NCI-H187 (cell line): ENCODE results near the gene TSLP.

Experiments
- DNase-seq, 2 experiments: peaks; one replicate each; lab custom pipeline; 2025; lab: John Stamatoyannopoulos, UW

Gene TSLP

DNA sequence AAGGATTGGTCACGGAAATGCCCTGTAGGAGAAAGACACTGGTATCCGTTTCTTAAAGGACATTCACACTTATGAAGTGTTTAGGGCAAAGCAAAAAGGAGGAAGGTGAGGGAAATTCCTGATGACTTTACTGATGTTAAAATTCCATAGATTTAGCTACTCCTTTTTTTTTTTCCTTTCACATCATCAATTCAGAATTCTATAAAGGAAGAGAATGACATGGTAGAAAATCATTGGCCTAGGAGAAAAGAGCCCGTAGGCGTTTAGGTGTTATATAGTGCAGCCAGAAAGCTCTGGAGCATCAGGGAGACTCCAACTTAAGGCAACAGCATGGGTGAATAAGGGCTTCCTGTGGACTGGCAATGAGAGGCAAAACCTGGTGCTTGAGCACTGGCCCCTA is at the start of gene TSLP:
TSLP (plus strand) TSS at position 301 of the 400 bp plus-strand sequence. CDS start 178 bp downstream, outside the sequence.
- DNase-seq: no peak

DNA sequence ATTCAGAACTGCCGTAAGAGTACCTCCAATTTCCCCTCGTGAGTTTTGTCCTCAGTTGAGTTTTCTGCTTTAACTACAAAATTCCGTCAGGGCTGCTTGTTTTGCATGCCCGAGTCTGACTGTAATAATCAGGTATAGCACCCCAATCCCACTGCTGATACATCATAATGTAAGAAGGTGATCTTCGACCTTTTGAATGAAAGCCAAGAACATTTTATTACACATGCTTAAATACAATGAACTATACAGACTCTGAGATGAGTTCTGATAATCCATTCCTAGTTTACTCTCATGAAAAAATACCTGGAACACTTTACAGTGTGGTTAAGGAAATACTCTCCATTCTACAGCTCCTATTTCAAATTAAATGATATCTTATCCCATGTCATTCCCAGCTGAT is 49.2 kb upstream of the TSLP start:
- no peak for DNase-seq

DNA sequence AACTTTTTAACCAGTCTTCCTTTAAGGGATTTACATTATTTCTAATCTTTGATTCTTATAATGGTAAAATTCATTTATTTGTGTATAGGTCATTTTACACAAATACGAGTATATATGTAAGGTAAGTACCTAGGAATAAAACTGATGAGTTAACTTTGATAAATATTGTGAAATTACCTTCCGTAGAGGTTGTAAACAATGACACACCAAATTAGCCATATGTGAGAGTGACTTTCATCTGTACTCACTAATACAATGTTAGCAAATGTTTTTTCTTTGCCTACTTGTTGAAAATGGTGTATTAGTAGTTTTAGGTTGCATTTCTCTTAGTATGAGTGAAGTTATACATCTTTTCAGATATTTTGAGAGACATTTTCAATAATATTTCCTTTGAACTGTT is 42.6 kb upstream of the TSLP start:
- DNase-seq: no peak

DNA sequence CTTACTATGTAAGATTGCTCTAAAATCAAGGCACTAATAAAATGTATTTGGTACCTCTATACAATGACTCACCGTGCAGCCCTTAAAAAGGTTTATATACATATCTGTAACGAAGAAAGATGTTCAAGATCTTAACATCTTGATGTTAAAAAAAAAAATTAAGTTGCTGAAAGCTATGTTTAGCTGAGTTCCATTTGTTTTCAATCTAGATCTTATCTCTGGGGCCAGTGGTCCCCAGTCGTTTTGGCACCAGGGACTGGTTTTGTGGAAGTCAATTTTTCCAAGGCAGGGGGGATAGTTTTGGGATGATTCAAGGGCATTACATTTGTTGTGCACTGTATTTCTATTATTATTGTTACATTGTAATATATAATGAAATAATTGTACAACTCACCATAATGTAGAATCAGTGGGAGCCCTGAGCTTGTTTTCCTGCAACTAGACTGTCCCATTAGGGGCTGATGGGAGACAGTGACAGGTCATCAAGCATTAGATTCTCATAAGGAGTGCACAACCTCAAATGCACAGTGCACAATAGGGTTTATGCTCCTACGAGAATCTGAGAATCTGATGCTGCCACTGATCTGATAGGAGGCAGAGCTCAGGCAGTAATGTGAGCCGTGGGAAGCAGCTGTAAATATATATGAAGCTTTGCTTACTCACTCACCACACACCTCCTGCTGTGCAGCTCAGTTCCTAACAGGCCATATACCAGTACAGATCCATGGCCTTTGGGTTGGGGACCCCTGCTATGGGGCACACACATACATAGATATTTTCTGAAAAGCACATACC is 27.6 kb upstream of the TSLP start:
- peak in 1 of 2 experiments; percentile 33 for DNase-seq

DNA sequence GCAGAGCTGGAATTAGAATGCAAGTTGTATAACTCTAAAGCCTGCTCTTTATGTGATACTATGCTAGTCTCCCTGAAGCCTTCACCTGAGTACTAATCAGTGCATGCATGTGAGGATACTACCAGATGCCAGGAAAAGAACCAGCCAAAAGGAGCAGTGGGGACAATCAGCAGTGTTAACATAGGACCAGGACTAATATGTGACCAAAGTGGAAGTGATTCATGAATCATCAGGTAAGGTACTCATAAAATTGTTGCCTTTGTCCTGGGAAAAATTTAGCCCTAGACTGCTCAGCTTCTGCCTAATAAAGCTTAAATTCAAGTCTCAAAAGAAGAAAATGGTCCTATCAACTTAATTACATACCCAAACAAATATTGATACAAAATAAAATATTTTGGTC is 13.4 kb upstream of the TSLP start:
- no peak for DNase-seq

DNA sequence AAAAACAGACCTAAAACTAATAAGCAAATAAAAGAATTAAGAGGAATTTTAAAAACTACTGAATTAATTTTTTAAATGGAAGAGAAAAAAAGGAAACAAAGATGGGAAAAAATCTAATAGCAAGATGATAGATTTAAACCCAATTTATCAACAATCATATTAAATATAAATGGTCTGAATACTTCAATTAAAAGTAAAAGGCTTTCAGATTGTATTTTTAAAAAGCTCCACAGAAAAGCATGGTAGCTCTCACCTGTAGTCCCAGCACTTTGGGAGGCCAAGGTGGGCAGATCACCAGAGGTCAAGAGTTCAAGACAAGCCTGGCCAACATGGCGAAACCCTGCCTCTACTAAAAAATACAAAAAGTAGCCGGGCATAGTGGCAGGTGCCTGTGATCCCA is 11.3 kb upstream of the TSLP start:
- no peak for DNase-seq

DNA sequence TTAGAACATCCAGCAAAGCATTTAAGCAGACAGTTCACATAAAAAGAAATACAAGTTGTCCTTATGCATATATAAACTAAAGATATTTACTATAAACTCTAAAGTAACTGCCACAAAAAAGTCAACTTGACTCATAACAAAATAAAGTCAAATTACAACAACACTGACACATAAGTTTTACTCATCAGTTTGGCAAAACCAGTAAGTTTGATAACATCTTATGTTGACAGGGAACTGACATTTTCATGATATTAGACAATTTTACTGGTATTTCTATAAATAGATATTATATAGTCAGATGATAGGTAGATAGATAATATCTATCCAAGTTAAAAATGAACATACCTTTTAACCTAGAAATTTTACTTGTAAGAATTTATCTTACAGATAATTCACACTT is 9.9 kb upstream of the TSLP start:
- DNase-seq: no peak

DNA sequence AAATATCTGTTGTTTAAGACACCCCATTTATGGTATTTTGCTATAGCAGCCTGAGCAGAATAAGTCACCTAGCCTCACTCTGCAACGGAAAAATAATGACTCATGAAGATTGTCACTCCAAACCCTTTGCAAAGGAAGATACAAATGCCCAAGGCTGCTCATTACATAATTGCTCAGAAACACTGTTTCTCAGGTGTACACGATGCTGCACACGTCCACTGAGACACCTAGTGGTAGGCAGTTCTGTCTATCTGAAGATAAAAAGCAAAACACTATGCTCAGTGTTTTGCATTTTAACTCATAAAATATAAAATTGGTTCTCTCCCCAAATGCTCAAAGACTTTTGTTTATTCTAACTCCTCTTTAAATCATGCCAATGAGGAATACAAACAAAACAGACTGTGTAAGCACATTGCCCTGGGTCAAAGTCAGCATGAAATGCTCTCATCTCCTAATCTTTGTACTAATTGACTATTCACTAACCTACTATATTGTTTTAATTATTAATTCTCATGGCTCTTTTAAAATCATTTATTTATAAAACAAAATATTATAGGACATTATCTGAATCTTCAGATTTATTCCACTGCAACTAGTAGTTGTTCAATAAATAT is 7.7 kb upstream of the TSLP start:
- no peak for DNase-seq

DNA sequence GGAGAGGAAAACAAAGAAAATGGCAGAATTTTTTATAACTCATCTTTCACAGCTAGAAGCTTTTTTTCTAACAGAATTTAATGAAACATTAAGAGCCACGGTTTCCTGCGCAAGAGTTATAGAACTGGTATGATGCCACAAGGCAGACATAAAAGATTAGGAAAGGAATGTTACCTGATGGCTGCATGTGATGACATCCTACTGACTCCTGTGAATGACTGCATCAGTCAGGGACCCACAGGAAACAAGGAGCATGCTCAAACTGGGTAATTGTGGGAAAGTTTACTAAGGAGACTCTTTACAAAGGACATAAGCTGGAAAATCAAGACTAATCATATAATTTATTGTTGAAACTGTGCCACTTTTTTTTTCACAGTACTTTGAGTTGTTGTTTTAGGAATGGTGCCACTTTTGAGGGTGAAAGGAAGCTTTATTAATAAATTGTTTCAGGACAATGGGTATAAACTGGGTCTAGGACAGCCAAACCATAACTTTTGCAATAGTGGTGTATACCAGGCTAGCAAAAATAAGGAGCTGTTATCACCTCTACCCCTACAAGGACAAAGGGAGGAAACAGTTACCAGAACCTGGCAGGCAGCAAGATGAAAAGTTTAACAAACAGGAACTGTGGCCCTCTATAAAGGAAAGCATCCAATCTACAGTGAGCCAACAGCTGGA is 5.1 kb upstream of the TSLP start:
- no peak for DNase-seq

DNA sequence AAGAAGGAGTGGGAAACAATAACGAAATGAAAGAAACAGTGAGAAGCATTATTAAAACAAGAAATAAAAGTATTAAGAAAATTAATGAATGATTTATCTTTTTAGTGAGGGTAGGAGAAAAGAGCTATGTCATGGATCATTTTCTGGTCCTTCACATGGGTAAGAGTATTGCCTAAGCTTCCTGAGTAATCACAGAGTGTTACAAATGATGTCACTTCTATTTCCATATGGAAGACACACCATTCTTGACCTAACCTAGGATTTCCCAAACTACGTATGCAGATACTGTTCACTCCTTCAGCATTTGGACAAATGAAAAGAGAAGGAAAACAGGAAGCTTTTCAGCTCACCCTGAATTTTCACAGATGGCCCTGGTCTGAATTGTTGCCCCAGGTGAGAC is 3.3 kb upstream of the TSLP start:
- no peak for DNase-seq

DNA sequence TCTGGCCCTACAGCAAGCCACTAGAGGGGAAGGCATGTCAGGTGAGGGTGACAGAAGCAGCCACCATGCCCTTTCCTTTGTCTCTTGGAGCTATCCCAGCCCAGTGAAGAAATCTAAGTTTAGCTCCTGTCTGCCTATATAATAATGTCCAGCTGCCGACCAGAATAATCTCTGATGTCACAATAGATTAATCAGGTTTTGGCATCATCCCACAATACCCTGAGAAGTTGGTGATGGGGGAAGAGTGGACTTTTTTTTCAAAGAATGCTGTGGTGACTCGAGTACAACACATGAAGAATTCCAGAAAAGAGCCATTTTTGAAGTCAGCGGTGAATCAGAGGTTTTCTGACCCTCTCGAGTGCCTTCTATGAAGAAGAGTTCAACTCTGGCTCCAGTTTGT is 1.7 kb upstream of the TSLP start:
- no peak for DNase-seq

DNA sequence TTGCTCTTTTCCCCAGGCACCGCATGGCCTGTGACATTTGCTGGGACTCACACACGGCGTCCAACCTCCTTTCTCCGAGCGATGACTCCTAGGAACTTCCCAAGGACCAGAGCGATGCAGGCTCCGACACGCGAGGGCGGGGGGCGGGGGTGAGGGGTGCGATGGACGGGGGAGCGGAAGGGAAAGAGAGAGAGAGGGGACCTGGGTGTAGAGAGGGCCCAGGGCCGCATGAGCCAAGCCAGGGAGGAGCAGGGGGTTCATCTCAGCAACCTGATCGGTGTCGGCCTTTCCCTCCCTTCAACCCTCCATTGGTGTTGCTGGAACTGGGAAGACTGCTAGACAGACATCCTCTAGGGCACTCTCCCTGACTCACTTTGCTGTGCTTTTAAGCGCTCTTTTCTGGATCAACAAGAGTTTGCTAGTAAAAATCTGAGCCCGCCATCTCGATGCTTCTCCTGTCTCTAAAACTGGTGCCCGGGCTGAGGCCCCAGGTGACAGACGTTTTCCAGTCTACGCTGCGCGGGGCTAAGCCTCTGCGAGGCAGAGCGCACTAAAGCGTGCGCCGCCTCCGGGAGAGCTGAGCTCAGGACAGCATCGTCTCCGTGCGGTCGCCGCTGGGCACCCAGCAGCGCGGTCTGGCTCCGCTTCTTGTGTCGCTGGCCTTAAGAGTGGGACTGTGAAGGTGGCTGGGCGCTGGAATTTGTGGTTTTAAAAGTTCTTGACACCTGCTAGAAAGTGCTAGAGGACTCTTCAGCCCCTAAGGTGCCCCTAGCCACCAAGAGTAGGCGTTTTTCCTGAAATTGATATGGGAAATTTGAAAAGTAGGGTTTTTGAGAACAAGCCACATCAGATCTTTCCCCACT is 1.0 kb upstream of the TSLP start:
- DNase-seq: no peak

DNA sequence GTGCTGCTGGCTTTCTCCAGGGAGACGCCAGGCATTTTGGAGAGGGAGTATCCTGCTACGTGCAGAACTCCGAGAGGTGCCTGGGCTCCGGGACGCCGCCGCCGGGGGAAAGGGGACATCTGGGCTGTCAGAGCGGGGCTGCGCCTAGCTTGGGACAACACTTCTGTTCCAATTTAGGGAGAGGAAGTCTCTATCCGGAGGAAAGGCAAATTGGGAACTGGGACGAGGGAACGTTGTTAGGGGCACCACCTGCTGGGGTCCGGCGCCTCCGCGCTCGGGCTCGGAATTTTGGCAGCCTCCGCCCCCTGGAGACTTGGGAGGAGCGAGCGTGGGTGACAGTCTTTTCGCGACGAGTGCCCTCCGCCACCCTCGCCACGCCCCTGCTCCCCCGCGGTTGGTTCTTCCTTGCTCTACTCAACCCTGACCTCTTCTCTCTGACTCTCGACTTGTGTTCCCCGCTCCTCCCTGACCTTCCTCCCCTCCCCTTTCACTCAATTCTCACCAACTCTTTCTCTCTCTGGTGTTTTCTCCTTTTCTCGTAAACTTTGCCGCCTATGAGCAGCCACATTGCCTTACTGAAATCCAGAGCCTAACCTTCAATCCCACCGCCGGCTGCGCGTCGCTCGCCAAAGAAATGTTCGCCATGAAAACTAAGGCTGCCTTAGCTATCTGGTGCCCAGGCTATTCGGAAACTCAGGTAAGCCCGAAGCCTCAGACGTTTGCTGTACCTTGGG is 1.6 kb downstream of the TSLP start:
- peak in 1 of 2 experiments; percentile 2 for DNase-seq

DNA sequence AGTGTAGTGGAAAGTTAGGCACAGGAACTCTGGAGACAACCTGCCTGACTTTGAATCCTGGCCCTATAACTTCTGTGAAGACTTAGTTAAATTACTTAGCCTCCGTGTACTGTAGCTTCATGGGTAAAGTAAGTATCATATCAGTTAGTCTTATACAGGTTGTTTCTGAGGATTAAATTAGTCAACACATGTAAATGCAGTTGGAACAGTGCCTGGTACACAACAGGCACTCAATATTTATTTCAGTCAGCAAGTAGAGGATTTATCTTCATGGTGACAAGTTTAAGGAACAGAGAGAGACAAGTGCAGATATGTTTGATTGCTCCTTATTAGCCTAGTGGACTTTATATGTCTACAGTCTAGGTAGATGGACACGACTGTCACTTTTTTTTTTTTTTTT is 2.7 kb downstream of the TSLP start:
- DNase-seq: no peak

DNA sequence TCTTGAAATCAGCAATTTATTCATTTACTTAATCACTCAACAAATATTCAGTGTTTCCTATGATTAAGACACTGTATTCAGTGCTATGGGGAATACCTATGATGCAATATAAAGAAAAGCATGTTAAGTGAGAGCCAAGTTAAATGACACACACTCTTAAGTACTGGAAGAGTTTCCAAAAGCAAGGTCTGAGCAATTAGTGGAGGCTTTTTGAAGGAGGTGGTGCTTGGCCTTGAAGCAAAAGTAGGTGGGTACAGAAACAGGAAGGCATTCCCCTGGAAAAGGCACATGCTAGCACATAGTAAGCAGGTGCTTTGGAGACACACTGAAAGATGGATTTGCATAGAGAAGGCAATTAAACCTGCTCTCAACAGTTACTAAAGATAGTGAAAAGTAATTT is 4.0 kb downstream of the TSLP start:
- DNase-seq: no peak

DNA sequence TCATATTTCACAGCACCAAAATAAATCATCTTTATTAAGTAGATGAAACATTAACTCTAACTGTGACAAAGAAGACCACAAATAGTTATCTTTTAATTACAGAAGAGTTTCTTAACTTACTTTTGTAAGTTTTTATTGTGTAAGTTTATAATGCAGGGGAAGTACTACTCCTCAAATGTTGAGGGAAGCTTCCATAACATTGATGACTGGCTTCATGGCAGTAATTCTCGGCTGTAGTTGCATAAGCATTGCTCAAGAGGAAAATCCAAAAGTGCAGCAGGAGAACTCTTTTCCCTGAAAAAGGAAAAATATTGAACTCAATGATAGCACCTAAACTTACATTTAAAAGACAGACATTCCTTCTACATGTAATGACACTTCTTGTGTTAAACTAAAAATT is 4.6 kb downstream of the TSLP start:
- DNase-seq: no peak

DNA sequence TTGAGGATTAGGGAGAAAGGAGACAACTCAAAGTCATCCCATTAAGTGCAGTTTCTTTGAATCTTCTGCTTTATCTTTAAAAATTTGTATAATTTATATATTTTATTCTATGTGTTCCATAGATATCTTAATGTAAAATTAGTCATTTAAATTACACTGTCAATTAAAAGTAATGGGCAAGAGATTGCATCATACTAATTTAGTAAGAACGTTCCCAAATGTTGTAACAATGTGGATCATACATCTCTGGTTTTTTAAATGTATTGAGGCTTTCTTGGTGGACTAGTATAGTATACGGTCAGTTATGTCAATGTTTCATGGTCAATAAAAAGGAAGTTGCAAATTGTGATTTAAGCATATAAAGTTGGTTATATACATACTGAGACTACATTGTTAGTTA is 6.2 kb downstream of the TSLP start:
- DNase-seq: no peak

DNA sequence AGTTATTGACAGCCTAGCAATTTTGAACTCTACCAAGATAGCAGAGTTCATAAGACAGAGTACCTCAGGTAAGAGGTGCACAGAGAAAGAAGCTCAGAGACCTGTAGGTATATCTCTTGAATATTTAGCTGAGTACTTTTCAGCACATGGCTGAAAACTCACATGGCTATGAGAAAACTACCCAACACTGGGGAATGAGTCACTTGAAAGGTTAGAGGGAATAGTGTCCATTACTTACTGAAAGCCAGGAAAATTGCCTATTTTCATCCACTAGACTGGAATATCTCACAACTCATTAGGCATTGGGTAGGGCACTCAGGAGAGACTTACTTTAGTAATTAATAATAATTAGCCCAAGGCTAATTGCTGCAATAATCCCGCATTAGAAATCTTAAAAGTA is 8.3 kb downstream of the TSLP start:
- DNase-seq: no peak

DNA sequence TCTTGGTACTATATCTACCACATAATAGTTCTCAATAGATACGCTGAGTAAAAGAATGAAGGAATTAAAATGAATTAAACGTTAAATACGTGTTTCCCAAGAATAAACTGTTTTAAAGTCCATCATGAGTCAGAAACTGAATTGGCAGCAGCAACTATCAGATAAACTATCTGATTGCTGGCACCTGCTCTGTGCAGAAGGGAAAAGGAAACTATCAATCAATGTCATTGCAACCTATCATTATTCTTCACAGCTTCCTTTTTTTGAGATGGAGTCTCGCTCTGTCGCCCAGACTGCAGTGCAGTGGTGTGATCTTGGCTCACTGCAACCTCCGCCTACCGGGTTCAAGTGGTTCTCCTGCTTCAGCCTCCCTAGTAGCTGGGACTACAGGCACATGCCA is 11.8 kb downstream of the TSLP start:
- DNase-seq: no peak

DNA sequence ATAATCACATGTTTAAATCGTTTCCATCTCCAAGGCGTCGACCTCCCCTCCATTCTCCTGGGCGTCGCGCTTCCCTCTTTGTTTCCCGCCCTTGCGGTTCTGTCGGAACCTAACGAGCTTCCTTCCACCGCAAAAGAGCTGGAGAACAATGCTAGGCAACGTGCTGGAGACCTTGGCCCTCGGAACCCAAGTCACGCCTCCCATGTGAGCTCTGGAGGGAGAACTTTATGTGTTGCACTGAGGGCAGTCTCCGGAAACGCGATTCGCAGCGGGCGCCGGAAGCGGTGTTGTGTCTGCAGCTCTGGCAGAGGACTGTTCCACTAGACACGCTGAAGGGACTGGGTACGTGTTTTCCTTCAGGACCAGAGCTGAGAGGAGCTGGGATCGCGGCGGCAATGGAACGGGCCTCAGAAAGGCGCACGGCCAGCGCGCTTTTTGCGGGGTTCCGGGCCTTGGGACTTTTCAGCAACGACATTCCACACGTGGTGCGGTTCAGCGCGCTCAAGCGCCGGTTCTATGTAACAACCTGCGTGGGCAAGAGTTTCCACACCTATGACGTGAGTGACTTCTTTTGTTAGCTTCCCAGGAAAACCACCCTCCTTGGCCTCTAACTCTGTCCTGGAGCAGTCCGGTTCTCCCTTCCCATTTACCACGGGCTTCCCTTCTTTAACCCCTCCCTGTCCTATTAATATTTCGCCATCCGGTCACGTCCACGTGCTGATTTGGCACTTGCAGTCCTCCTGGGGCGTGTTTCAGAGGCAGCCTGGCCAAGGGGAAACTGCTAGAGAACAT is 20.7 kb downstream of the TSLP start, which contains the start of gene WDR36:
WDR36 (plus strand) TSS at position 287 of the 792 bp plus-strand sequence; CDS start at position 396, 109 bp downstream.
- peak; percentile 65 to 73 for DNase-seq

DNA sequence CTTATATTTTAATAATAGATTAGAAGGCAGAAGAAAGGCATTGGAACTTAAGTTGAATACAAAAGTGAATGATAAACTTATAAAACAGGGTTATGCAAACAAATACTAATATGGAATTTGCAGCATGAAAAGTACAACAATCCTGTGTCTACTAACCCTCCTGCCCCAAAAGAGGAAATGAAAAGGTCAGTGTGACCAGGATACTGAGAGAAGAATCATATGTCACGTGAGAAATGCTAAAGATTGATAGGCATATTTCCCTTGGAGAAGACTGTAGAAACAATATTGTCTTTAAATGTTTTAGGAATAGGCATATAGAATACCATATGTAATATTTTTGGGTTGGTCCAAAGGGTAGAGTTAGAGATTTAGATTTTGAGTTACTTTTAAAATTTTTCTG is 24.5 kb downstream of the TSLP start:
- no peak for DNase-seq
